Keratinocyte (primary cell): ENCODE results near the gene SLBP.

ENCODE experiments used
- CTCF ChIP-seq, 3 experiments: IDR thresholded peaks in 1 of 3; conservative IDR thresholded peaks in 1 of 3; optimal IDR thresholded peaks in 1 of 3; 2 replicates in 2 of 3; 3 replicates in 1 of 3; pipeline versions ENCODE3 to v1.5.1; 2011; ENCODE audit warnings: low read length in 3 of 3, mild to moderate bottlenecking in 3 of 3, moderate library complexity in 2 of 3, control low read depth in 1 of 3, inconsistent platforms in 1 of 3; ENCODE audit not compliant: insufficient read depth in 2 of 3; ENCODE audit errors: extremely low read depth in 1 of 3
- EZH2 ChIP-seq: IDR thresholded peaks from one replicate; pipeline ENCODE4 v1.6.1; 2012; ENCODE audit warnings: inconsistent platforms, mild to moderate bottlenecking, low read length, moderate library complexity

- TF ChIP-seq EZH2 (no peak), CTCF (optimal IDR thresholded peaks at IDR 0.05 in 1 of 3, IDR thresholded peaks at IDR 0.05 in 1 of 3, conservative IDR thresholded peaks at IDR 0.05 in 1 of 3; ENCODE audit: extremely low read depth in 1 of 3, insufficient read depth in 2 of 3, low read length in 3 of 3) (no peak)
Observed at GRCh38 chr4:1678244-1678643, 33.9 kb downstream of the SLBP start.
